Measurements from ENCODE around the gene CENPM.

DNA sequence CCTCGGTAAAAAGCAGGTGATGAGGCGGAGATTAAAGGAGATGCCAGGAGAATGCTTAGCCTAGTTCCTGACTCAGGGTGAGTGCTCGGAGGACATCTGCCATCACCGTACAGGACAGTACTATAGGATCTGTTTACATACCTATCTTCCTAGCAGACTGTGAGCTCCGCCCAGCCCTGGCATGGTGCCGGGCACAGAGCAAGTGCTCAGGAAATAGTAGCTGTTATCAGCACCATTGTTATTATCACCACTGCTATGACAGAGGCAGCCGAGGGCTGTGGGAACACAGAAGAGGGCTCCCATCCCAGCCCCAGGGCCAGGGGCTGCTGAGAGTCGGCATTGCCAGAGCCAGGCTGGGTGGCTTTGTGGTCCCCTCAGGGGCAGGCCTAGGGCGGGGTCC is 21.6 kb upstream of the CENPM start:
- no peak for TF ChIP-seq POLR2A (IDR thresholded peaks at IDR 0.05)
- TF ChIP-seq, protein P1, sequence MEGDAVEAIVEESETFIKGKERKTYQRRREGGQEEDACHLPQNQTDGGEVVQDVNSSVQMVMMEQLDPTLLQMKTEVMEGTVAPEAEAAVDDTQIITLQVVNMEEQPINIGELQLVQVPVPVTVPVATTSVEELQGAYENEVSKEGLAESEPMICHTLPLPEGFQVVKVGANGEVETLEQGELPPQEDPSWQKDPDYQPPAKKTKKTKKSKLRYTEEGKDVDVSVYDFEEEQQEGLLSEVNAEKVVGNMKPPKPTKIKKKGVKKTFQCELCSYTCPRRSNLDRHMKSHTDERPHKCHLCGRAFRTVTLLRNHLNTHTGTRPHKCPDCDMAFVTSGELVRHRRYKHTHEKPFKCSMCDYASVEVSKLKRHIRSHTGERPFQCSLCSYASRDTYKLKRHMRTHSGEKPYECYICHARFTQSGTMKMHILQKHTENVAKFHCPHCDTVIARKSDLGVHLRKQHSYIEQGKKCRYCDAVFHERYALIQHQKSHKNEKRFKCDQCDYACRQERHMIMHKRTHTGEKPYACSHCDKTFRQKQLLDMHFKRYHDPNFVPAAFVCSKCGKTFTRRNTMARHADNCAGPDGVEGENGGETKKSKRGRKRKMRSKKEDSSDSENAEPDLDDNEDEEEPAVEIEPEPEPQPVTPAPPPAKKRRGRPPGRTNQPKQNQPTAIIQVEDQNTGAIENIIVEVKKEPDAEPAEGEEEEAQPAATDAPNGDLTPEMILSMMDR (IDR thresholded peaks at IDR 0.05): no peak
